Jurkat, Clone E6-1 (cell line): Measurements from ENCODE around the gene TMED3.
"Not testable (repeated sequence)": the region's sequence is repeated elsewhere in the genome, so short reads cannot be mapped to it uniquely, and the experiment has no call there.

Experiments used
- DNase-seq: peaks from one replicate; pipeline ENCODE4 v3.0.0-alpha.2; 2011; ENCODE audit warnings: low read depth, low spot score
- H3K4me3 ChIP-seq: 2 replicates; pipeline ENCODE4 v1.5.1; 2011; ENCODE audit warnings: mild to moderate bottlenecking, low read length, control low read depth, moderate library complexity

TMED3 gene

GRCh38 chr15:79314811-79315210, 3.9 kb downstream of the TMED3 start:
- no peak overlapping the region; the same call in 1 of the 2 replicates for H3K4me3 ChIP-seq
- DNase-seq: peak; percentile 69

- H3K4me3 ChIP-seq: peak overlapping the region; percentile 40
- DNase-seq: no peak
Measured at GRCh38 chr15:79315623-79316328, 4.9 kb downstream of the TMED3 start.

GRCh38 chr15:79316864-79317263, 6.0 kb downstream of the TMED3 start:
- peak overlapping the region; percentile 40 for H3K4me3 ChIP-seq
- DNase-seq: peak; percentile 84

GRCh38 chr15:79319973-79320372, 9.1 kb downstream of the TMED3 start:
- H3K4me3 ChIP-seq, DNase-seq: not testable (repeated sequence)

GRCh38 chr15:79321876-79322275, 11.0 kb downstream of the TMED3 start:
- DNase-seq: no peak
- no peak overlapping the region for H3K4me3 ChIP-seq

GRCh38 chr15:79322306-79322705, 11.4 kb downstream of the TMED3 start:
- no peak overlapping the region for H3K4me3 ChIP-seq
- DNase-seq: no peak

GRCh38 chr15:79322945-79323344, 12.0 kb downstream of the TMED3 start:
- no peak for DNase-seq

GRCh38 chr15:79329171-79329611, 18.3 kb downstream of the TMED3 start:
- DNase-seq: no peak

More at GRCh38 chr15:79322945-79323344, 12.0 kb downstream of the TMED3 start:
- no peak overlapping the region for H3K4me3 ChIP-seq

GRCh38 chr15:79332824-79333510, 22.1 kb downstream of the TMED3 start:
- DNase-seq: no peak
- H3K4me3 ChIP-seq: no peak overlapping the region

More at GRCh38 chr15:79329171-79329611, 18.3 kb downstream of the TMED3 start:
- no peak overlapping the region for H3K4me3 ChIP-seq

- H3K4me3 ChIP-seq: no peak overlapping the region
Measured at GRCh38 chr15:79337591-79337990, 26.7 kb downstream of the TMED3 start.

GRCh38 chr15:79339588-79340314, 28.8 kb downstream of the TMED3 start:
- no peak for DNase-seq
- no peak overlapping the region for H3K4me3 ChIP-seq

More at GRCh38 chr15:79337591-79337990, 26.7 kb downstream of the TMED3 start:
- no peak for DNase-seq

GRCh38 chr15:79340315-79340602, 29.3 kb downstream of the TMED3 start:
- no peak for DNase-seq
- no peak overlapping the region for H3K4me3 ChIP-seq

GRCh38 chr15:79341396-79341795, 30.5 kb downstream of the TMED3 start:
- no peak overlapping the region for H3K4me3 ChIP-seq
- DNase-seq: no peak

GRCh38 chr15:79349525-79349924, 38.6 kb downstream of the TMED3 start:
- DNase-seq: no peak
- H3K4me3 ChIP-seq: no peak overlapping the region

- no peak overlapping the region for H3K4me3 ChIP-seq
- DNase-seq: no peak
Measured at GRCh38 chr15:79352206-79352605, 41.3 kb downstream of the TMED3 start.

GRCh38 chr15:79357566-79357965, 46.7 kb downstream of the TMED3 start:
- H3K4me3 ChIP-seq: no peak overlapping the region

GRCh38 chr15:79358069-79358468, 47.2 kb downstream of the TMED3 start:
- H3K4me3 ChIP-seq: no peak overlapping the region
- no peak for DNase-seq

More at GRCh38 chr15:79357566-79357965, 46.7 kb downstream of the TMED3 start:
- no peak for DNase-seq

GRCh38 chr15:79364571-79365240, 53.8 kb downstream of the TMED3 start:
- H3K4me3 ChIP-seq: no peak overlapping the region
- DNase-seq: no peak

- no peak overlapping the region for H3K4me3 ChIP-seq
- no peak for DNase-seq
Measured at GRCh38 chr15:79365765-79366164, 54.9 kb downstream of the TMED3 start.
